Measurements from ENCODE around the gene UPF3A. TPM values are rescaled to one million over a fixed set of nuclear protein-coding genes. Genes with fewer than 3 reads are reported as not detected.
A peak's percentile ranks its signal among the peaks of the same experiment; 100 is the strongest.
"Not testable (repeated sequence)": the region's sequence is repeated elsewhere in the genome, so short reads cannot be mapped to it uniquely, and the experiment has no call there.

UPF3A gene
- 43.6 TPM for total RNA-seq

GRCh38 chr13:114281351-114282040, at the start of gene UPF3A:
TSS of gene UPF3A (plus strand) at chr13:114281601. CDS start at chr13:114281640, 39 bp downstream.
- FAIRE-seq (no peak), DNase-seq (ENCODE audit: low spot score in 2 of 2) (peak; percentile 87 to 89)

DNA sequence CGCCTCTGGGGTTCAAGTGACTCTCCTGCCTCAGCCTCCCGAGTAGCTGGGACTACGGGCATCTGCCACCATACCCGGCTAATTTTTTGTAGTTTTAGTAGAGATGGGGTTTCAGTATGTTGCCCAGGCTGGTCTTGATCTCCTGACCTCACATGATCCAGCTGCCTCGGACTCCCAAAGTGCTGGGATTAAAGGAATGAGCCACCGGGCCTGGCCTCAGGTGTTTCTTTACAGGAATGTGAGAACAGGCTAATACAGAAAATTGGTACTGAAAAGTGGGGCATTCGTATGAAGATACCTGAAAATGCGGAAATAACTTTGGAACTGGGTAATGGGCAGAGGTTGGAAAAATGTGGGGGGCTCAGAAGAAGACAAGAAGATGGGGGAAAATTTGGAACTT, 49.5 kb upstream of the UPF3A start:
- DNase-seq (ENCODE audit: low spot score in 2 of 2) (no peak), FAIRE-seq (no peak)

GRCh38 chr13:114234266-114234644, 47.1 kb upstream of the UPF3A start:
- FAIRE-seq (no peak), DNase-seq (ENCODE audit: low spot score in 2 of 2) (no peak)

DNA sequence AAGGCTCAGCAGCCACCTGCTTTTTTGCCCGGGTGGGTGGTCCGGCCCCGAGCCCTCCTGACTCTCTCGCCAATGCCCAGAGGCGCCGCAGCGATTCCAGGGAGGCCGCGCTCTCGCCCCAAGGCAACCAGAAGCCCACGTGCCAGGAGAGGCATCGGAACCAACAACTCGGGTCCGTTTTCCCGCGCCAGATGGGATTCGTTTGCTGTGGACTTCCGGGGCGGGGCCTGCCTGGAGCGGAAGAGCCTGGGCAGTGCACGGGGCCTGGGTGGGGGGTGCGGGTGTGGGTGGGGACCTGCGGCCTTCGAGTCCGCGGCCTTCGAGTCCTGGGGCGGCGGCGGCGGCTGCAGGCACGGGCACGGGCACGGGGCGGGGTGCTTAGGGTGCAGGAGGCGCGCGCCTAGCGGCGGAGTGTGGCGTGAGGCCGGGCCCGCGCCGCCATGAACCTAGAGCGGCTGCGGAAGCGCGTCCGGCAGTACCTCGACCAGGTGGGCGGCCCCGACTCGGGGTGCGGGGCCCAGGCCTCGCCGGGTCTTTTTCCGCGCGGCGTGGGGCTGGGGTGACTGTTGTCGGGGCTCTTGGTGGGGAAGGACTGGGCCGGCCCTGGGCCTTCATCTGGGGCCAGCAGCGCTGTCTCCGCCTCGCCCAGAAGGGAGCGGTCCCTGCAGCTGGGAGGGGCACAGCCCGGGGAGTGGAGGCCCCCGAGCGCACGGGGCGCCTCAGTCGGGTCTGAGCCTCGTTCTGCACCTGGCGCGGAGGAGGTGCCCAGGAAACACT, 46.6 kb upstream of the UPF3A start, which contains the start of gene CDC16:
CDC16 (plus strand) TSS at position 253 of the 777 bp plus-strand sequence; CDS start at position 441, 188 bp downstream.
- FAIRE-seq (no peak), DNase-seq (ENCODE audit: low spot score in 2 of 2) (peak; percentile 92 to 95)

DNA sequence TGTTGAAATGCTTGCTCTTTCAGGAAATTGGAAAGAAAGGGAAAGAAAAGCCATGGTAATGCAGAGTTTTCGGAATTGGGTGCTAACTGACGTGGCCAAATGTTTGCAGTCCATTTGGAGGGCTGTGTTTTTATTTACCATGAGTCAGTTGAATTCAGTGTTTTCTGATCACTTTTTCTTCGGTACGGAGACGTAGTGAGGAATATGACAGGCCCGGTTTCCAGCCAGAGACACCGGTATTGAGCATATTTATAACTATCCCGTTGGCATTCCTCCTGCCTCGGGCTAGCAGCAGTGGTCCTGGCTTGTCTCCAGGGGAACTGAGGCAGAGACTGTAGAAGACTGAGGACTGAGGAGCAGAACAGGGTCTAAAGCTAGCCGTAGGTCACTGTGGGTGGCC, 45.7 kb upstream of the UPF3A start:
- FAIRE-seq = no peak

DNA sequence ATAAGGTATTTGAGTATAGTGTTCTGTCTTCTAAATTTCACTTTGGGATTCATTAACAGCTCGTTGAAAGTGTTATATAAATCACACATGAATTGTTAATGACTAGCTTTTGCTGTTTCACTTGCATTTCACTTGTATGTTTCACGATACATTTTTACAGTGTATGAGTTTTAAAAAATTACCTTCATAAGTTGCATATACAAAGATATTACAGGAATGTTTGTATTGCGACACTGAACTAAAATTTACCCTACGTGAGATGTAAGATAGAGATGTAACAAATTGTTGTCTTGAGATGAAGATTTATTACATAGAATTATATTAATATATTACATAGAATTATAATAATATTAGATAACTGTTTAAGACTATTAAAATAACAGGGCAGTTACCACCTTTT, 45.2 kb upstream of the UPF3A start:
- DNase-seq (ENCODE audit: low spot score in 2 of 2) (no peak), FAIRE-seq (no peak)

More for the DNA sequence above, 45.7 kb upstream of the UPF3A start:
- DNase-seq (ENCODE audit: low spot score in 2 of 2) = no peak

DNA sequence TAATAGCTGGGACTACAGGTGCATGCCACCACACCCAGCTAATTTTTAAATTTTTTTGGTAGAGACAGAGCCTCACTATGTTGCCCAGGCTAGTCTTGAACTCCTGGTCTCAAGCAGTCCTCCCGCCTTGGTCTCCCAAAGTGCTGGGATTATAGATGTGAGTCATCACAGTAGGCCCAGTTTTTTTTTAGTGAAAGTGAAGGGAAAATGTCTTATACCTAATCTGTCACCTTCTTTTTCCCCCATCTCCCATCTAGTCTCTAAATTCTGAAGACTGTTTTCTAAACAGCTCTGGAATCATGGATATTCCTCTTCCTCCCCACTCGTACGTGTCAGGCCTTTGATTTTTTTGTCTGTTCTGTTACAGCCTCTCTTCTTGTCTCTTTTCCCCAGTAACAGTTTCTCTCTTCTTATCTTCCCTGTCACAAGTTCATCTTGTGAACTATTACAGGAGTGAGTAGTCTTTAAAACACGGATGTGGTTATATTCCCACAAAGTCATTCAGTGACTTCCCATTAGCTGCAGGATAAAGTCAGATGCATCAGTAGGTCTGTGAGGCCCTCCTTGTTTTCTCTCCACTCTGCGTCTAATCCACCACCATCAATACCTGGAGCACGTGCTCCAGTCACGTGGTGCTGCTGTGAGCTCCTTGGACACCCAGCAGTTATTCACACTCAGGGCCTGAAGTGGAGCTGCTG, 43.8 kb upstream of the UPF3A start:
- DNase-seq (ENCODE audit: low spot score in 2 of 2) = no peak
- FAIRE-seq = no peak

GRCh38 chr13:114241918-114242317, 39.5 kb upstream of the UPF3A start:
- no peak for DNase-seq (ENCODE audit: low spot score in 2 of 2)
- FAIRE-seq = no peak

GRCh38 chr13:114243971-114244370, 37.4 kb upstream of the UPF3A start:
- DNase-seq (ENCODE audit: low spot score in 2 of 2) = no peak
- FAIRE-seq = no peak

DNA sequence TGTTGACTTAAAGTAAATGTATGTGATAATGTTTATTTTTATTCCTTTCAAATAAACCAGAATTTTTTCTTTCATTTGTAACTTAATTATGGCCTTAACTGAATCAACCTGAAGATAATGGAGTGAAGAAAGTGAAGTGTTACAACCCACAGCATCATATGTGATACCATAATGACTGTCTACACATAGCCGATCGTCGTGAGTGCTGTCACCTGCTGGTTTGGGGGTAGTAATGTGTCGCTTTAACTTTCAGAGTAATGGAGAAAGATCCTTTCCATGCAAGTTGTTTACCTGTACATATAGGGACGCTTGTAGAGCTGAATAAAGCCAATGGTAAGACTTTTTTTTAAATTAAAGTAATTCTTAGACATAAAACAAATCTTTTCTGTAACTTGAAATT, 36.8 kb upstream of the UPF3A start:
- DNase-seq (ENCODE audit: low spot score in 2 of 2) (no peak), FAIRE-seq (no peak)

DNA sequence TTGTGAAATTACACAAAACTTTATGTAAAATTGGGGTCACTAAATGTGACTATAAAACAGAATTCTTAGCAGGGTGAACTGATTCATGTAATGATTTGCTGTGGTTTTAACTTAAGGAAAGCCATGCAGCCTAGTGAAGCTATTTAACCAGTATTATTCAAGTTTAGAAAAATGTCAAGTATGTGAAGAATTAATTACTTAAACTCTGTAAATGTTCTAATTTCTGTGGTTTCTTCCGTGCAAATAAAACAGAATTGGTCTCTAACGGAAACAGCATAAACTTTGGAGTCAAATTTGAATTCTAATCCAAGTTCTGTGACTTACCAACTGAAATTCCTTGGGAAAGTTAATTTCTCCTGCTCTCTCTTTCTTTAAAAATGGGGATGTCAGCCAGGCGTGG, 33.4 kb upstream of the UPF3A start:
- DNase-seq (ENCODE audit: low spot score in 2 of 2) (no peak), FAIRE-seq (no peak)

GRCh38 chr13:114249077-114249476, 32.3 kb upstream of the UPF3A start:
- DNase-seq (ENCODE audit: low spot score in 2 of 2) = no peak
- no peak for FAIRE-seq

- DNase-seq (ENCODE audit: low spot score in 2 of 2); FAIRE-seq: not testable (repeated sequence)
Observed at GRCh38 chr13:114251639-114252440, 29.6 kb upstream of the UPF3A start.

GRCh38 chr13:114256547-114256946, 24.9 kb upstream of the UPF3A start:
- no peak for FAIRE-seq
- no peak for DNase-seq (ENCODE audit: low spot score in 2 of 2)

- DNase-seq (ENCODE audit: low spot score in 2 of 2) (no peak), FAIRE-seq (no peak)
Observed at GRCh38 chr13:114257014-114257413, 24.4 kb upstream of the UPF3A start.

- FAIRE-seq (no peak), DNase-seq (ENCODE audit: low spot score in 2 of 2) (no peak)
Observed at GRCh38 chr13:114258589-114258988, 22.8 kb upstream of the UPF3A start.

DNA sequence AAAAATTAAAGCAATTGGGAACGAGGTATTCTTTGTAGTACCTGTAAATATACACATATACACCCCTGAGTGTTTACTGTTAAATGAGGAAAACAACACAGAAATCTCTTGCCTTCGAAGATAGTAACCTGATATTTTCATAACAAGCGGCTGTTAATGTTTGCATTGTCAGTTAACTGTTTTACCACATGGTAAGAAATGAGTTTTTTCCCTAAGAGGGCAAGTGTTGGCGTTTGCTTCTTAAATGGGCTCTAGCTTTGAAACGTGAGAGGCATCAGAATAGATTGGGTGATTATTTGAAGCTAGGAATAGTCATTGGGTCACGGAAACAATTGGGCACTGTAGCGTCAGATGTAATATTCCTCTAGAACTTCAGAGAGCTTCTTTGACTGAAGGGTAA, 22.0 kb upstream of the UPF3A start:
- DNase-seq (ENCODE audit: low spot score in 2 of 2) = no peak
- FAIRE-seq = no peak

- FAIRE-seq = no peak
- DNase-seq (ENCODE audit: low spot score in 2 of 2) = no peak
Observed at GRCh38 chr13:114259974-114260373, 21.4 kb upstream of the UPF3A start.

GRCh38 chr13:114260814-114261213, 20.6 kb upstream of the UPF3A start:
- FAIRE-seq (no peak), DNase-seq (ENCODE audit: low spot score in 2 of 2) (no peak)

DNA sequence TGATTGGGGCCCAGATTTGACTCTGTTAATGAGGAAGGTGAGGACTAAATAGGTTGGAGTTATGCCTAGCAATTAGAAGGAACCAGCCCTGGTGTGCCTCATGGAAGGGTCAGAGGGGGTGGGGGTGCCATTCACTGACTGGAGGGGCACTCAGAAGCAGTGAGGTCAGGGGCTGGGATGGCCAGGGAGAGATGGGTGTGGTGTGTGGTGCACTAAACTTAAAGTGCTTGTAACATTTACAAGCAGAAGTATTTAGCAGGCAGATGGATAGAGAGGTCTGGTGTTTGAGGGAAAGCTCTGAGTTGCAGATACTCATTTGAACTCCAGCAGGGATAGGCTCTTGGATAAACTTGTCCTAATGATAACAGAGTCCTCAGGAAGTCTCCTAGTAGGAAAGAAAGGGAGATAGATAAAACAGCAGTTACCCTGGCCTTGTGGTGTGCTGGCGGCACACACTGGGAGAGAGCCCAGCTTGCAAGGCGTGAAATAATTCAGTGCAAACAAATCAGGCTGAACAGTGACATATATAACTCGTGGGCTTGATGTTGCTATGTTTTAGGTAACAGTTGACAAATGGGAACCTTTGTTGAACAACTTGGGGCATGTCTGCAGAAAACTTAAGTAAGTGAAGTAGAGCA, 20.0 kb upstream of the UPF3A start:
- no peak for FAIRE-seq
- DNase-seq (ENCODE audit: low spot score in 2 of 2) = no peak

Data from frontal cortex (tissue), 4 donors.